Endothelial cell (in vitro differentiated cells): ENCODE results near the gene CRTAP. TPM values are rescaled to one million over a fixed set of nuclear protein-coding genes. Genes with fewer than 3 reads are reported as not detected.

Experiments used
- DNase-seq: peaks from one replicate; pipeline ENCODE4 v3.0.0; 2021; ENCODE audit warnings: low spot score
- H3K27ac Mint-ChIP-seq: one replicate; pipeline ENCODE4 v1.8.0; 2021; ENCODE audit warnings: mixed read lengths, inconsistent platforms; ENCODE audit not compliant: unreplicated experiment
- H3K27me3 Mint-ChIP-seq: one replicate; pipeline ENCODE4 v1.8.0; 2021; ENCODE audit warnings: mild to moderate bottlenecking, moderate library complexity, mixed read lengths, inconsistent platforms; ENCODE audit not compliant: unreplicated experiment
- H3K36me3 Mint-ChIP-seq: one replicate; pipeline ENCODE4 v1.8.0; 2021; ENCODE audit warnings: mild to moderate bottlenecking, low read depth, mixed read lengths, inconsistent platforms; ENCODE audit not compliant: unreplicated experiment
- H3K4me1 Mint-ChIP-seq: one replicate; pipeline ENCODE4 v1.8.0; 2021; ENCODE audit warnings: mild to moderate bottlenecking, mixed read lengths, inconsistent platforms; ENCODE audit not compliant: unreplicated experiment
- H3K4me3 Mint-ChIP-seq: one replicate; pipeline ENCODE4 v1.8.0; 2021; ENCODE audit warnings: mild to moderate bottlenecking, mixed read lengths, inconsistent platforms; ENCODE audit not compliant: unreplicated experiment
- H3K9me3 Mint-ChIP-seq: one replicate; pipeline ENCODE4 v1.8.0; 2021; ENCODE audit warnings: mixed read lengths, inconsistent platforms; ENCODE audit not compliant: unreplicated experiment
- CTCF ChIP-seq: fragments of 200-600 bp; sonication (generic); IDR thresholded peaks from one replicate; pipeline ENCODE4 v1.5.0; 2021; ENCODE audit warnings: antibody characterized with exemption; ENCODE audit not compliant: unreplicated experiment
- total RNA-seq: library from RNA; stranded (reverse); fragmentation: NEBNext Ultra II Directional; extraction: Animal tissue kit (Norgen Biotek cat#: 25700); gene quantifications from one replicate; pipeline ENCODE4 v1.2.1, GENCODE V29; 2021; ENCODE audit not compliant: unreplicated experiment

CRTAP gene
- total RNA-seq, 1 donor from 2014 or later = 341 TPM

- no peak overlapping the region for H3K27ac Mint-ChIP-seq
- H3K4me3 Mint-ChIP-seq = peak overlapping the region; percentile 62
- peaks cover 2% of the 10 kb centered on the region for H3K27me3 Mint-ChIP-seq
- peaks cover 5% of the 10 kb centered on the region for H3K36me3 Mint-ChIP-seq
- no peak for DNase-seq
- no peak for TF ChIP-seq CTCF
- no peaks in the 10 kb centered on the region for H3K9me3 Mint-ChIP-seq
- peaks cover 14% of the 10 kb centered on the region for H3K4me1 Mint-ChIP-seq
These were observed 1.4 kb downstream of the CRTAP start for GRCh38 chr3:33115024-33115768.

GRCh38 chr3:33117461-33117860, 3.6 kb downstream of the CRTAP start:
- Mint-ChIP-seq H3K27me3 (peaks cover 2% of the 10 kb centered on the region), H3K9me3 (no peaks in the 10 kb centered on the region), H3K36me3 (peaks cover 12% of the 10 kb centered on the region), H3K4me1 (peaks cover 14% of the 10 kb centered on the region), H3K4me3 (no peak overlapping the region), H3K27ac (no peak overlapping the region)
- TF ChIP-seq CTCF = no peak
- DNase-seq = no peak

GRCh38 chr3:33119891-33120290, 6.1 kb downstream of the CRTAP start:
- Mint-ChIP-seq H3K27me3 (peaks cover 2% of the 10 kb centered on the region), H3K36me3 (peaks cover 19% of the 10 kb centered on the region), H3K4me3 (no peak overlapping the region), H3K27ac (no peak overlapping the region), H3K9me3 (no peaks in the 10 kb centered on the region), H3K4me1 (peaks cover 13% of the 10 kb centered on the region)
- DNase-seq = no peak
- TF ChIP-seq CTCF = no peak

- H3K4me1 Mint-ChIP-seq = peaks cover 3% of the 10 kb centered on the region
- H3K36me3 Mint-ChIP-seq = peaks cover 23% of the 10 kb centered on the region
- H3K4me3 Mint-ChIP-seq = no peak overlapping the region
- no peak for TF ChIP-seq CTCF
- no peaks in the 10 kb centered on the region for H3K9me3 Mint-ChIP-seq
- peaks cover 2% of the 10 kb centered on the region for H3K27me3 Mint-ChIP-seq
- no peak for DNase-seq
- no peak overlapping the region for H3K27ac Mint-ChIP-seq
These were observed 9.2 kb downstream of the CRTAP start for GRCh38 chr3:33122991-33123390.

- Mint-ChIP-seq H3K27ac (no peak overlapping the region), H3K9me3 (no peaks in the 10 kb centered on the region), H3K4me1 (peaks cover under 1% of the 10 kb centered on the region), H3K27me3 (no peaks in the 10 kb centered on the region), H3K36me3 (peaks cover 19% of the 10 kb centered on the region), H3K4me3 (no peak overlapping the region)
- DNase-seq = no peak
- no peak for TF ChIP-seq CTCF
These were observed 10.8 kb downstream of the CRTAP start for GRCh38 chr3:33124638-33125037.
